PC-9 (cell line): ENCODE results near the gene LASP1. TPM values are rescaled to one million over a fixed set of nuclear protein-coding genes. Genes with fewer than 3 reads are reported as not detected.

Experiments
- BruUV-seq: library from RNA; stranded (reverse); fragments of 400-500 nt; replicated peaks from 2 replicates; lab custom pipeline; 2021; lab: Mats Ljungman, UMichigan
- CTCF ChIA-PET: fragments of 300-600 bp; sonication (Branson Sonifier 250); formaldehyde crosslinking; loops from one replicate; lab custom pipeline; 2022; ENCODE audit warnings: antibody characterized with exemption; lab: Charles Lee
- POLR2A ChIA-PET: fragments of 300-600 bp; sonication (Branson Sonifier 250); formaldehyde crosslinking; loops from one replicate; lab custom pipeline; 2022; ENCODE audit warnings: antibody characterized with exemption; ENCODE audit not compliant: unreplicated experiment; lab: Charles Lee
- DNase-seq, 2 experiments: peaks; one replicate each; pipeline versions ENCODE4 v3.0.0 to v3.0.0-alpha.2; 2015 to 2022; ENCODE audit warnings: mixed read lengths in 1 of 2
- H2AFZ ChIP-seq: fragments of 200-600 bp; sonication (generic); 2 replicates; pipeline ENCODE4 v1.8.1; 2017; ENCODE audit warnings: antibody characterized with exemption
- H3F3A ChIP-seq: fragments of 200-600 bp; sonication (generic); 2 replicates; pipeline ENCODE4 v1.8.1; 2017; ENCODE audit warnings: antibody characterized with exemption, mild to moderate bottlenecking, low read depth; ENCODE audit not compliant: insufficient read depth
- H3K27ac ChIP-seq: fragments of 200-600 bp; sonication (generic); 2 replicates; pipeline ENCODE4 v1.6.1; 2016; ENCODE audit warnings: mixed run types
- H3K27me3 ChIP-seq: fragments of 200-600 bp; sonication (generic); 2 replicates; pipeline ENCODE4 v1.6.1; 2016; ENCODE audit warnings: low read depth, mixed run types; ENCODE audit not compliant: insufficient read depth
- H3K36me3 ChIP-seq: fragments of 200-600 bp; sonication (generic); 2 replicates; pipeline ENCODE4 v1.6.1; 2016; ENCODE audit warnings: low read depth, mixed run types
- H3K4me1 ChIP-seq: fragments of 200-600 bp; sonication (generic); replicated peaks from 2 replicates; pipeline ENCODE4 v1.6.1; 2016; ENCODE audit warnings: mixed run types; ENCODE audit not compliant: insufficient read depth
- H3K4me2 ChIP-seq: fragments of 200-600 bp; sonication (generic); 2 replicates; pipeline ENCODE4 v1.6.1; 2017; ENCODE audit warnings: mixed run types
- H3K4me3 ChIP-seq: fragments of 200-600 bp; sonication (generic); 2 replicates; pipeline ENCODE4 v1.6.1; 2016; ENCODE audit warnings: mixed run types
- H3K79me2 ChIP-seq: fragments of 200-600 bp; sonication (generic); 2 replicates; pipeline ENCODE4 v1.6.1; 2017; ENCODE audit warnings: low read depth, mixed run types
- H3K9me2 ChIP-seq: fragments of 200-600 bp; sonication (generic); 2 replicates; pipeline ENCODE4 v1.8.1; 2017; ENCODE audit warnings: mild to moderate bottlenecking; ENCODE audit not compliant: insufficient read depth
- H3K9me3 ChIP-seq: fragments of 200-600 bp; sonication (generic); 2 replicates; pipeline ENCODE4 v1.8.1; 2016; ENCODE audit warnings: low read depth; ENCODE audit not compliant: insufficient read depth
- H4K20me1 ChIP-seq: fragments of 200-600 bp; sonication (generic); 2 replicates; pipeline ENCODE4 v1.8.1; 2017; ENCODE audit not compliant: insufficient read depth
- CTCF ChIP-seq: fragments of 200-600 bp; sonication (generic); conservative IDR thresholded peaks from 2 replicates; pipeline ENCODE4 v1.6.1; 2017; ENCODE audit warnings: mixed run types, antibody characterized with exemption, mild to moderate bottlenecking, moderate library complexity
- EZH2 ChIP-seq: fragments of 200-600 bp; sonication (generic); IDR thresholded peaks from 2 replicates; pipeline ENCODE4 v1.8.0; 2017; ENCODE audit warnings: antibody characterized with exemption, low read depth
- intact Hi-C: fragments of 100-400 bp; cut with micrococcal nuclease; formaldehyde crosslinking; loops from one replicate; pipeline ENCODE4 v1.10.0; 2022; ENCODE audit not compliant: unreplicated experiment
- total RNA-seq: library from RNA; stranded (reverse); gene quantifications from 2 replicates; pipeline ENCODE4 v1.2.3, GENCODE V29; 2021

Gene LASP1
- total RNA-seq, 1 experiment from 2014 or later: 309 TPM

GRCh38 chr17:38921756-38922411, 52.0 kb downstream of the LASP1 start:
- H3K4me2 ChIP-seq: no peak overlapping the region
- H3K9me3 ChIP-seq: no peaks in the 10 kb centered on the region
- no peak for DNase-seq
- ChIA-PET POLR2A (interaction anchor here (0.6 kb wide), 2 partner anchors 42 to 161 kb away, joined by 3 to 4 read pairs; no protein-coding TSS in a partner anchor), CTCF (interaction anchor here (0.9 to 1.1 kb wide), 2 partner anchors 36 to 71 kb away, joined by 3 read pairs; no protein-coding TSS in a partner anchor)
- H3K4me3 ChIP-seq: no peak overlapping the region
- H3K36me3 ChIP-seq: peaks cover 13% of the 10 kb centered on the region; the same call in 1 of the 2 replicates
- peaks cover 57% of the 10 kb centered on the region for H3F3A ChIP-seq
- no peaks in the 10 kb centered on the region for H3K79me2 ChIP-seq
- H3K27me3 ChIP-seq: no peaks in the 10 kb centered on the region
- no peak overlapping the region for H2AFZ ChIP-seq
- intact Hi-C loops: loop anchor here (5.0 kb wide), 2 partner anchors 35 to 230 kb away; partner anchors contain the start of gene PLXDC1
- no TSS peak for BruUV-seq
- no peaks in the 10 kb centered on the region for H3K9me2 ChIP-seq
- peaks cover 16% of the 10 kb centered on the region for H4K20me1 ChIP-seq
- peak overlapping the region; percentile 18; the same call in 1 of the 2 replicates for H3K27ac ChIP-seq
- no peak for TF ChIP-seq CTCF
- TF ChIP-seq EZH2: no peak
- H3K4me1 ChIP-seq: no peaks in the 10 kb centered on the region

DNA sequence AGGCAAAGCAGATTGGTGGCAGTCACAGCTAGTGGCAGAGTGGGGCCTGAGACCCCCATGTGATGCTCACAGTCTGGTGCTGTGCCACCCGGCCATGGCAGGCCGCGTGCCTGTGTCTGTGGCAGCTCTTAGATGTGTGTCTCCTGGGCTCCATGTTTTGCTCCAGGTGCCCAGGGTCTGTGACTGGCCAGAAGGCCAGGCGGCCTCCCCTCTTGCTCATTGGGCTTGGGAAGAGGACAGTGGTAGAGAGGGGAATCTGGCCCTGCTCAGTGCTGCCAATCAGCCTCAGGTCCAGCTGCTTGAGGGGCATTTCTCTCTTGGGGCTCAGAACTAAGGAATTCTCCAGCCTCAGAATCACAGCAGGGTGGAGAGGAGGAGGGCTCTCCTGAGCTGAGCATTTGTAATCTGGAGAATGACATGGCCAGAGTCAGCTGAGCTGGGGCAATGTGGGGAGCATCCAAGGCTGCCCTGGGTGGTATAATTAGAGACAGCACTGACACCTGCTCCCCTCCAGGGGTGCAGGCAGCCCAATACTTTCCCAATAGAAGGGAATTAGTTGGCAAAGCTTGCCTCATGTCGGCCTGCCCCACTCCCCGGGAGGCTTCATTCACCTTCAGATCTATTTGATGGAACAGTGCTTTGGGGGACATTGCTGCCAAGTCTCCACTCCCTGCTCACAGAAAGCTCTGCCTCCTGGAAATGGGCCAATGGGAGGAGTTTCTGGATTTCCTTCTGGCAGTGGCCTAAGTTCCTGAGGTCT, 52.9 kb downstream of the LASP1 start:
- Histone ChIP-seq H3K4me1 (no peaks in the 10 kb centered on the region), H3K27me3 (no peaks in the 10 kb centered on the region), H3K4me3 (no peak overlapping the region), H3K79me2 (no peaks in the 10 kb centered on the region), H4K20me1 (peaks cover 8% of the 10 kb centered on the region), H3K36me3 (peaks cover 9% of the 10 kb centered on the region; the same call in 1 of the 2 replicates), H3K9me3 (no peaks in the 10 kb centered on the region), H3F3A (peaks cover 50% of the 10 kb centered on the region), H2AFZ (no peak overlapping the region), H3K9me2 (no peaks in the 10 kb centered on the region), H3K4me2 (no peak overlapping the region), H3K27ac (peak overlapping the region; percentile 18; the same call in 1 of the 2 replicates)
- DNase-seq: peak in 1 of 2 experiments; percentile 38
- BruUV-seq: no TSS peak
- POLR2A ChIA-PET: interaction anchor here (0.6 kb wide), 1 partner anchor 277 kb away, joined by 4 read pairs; the partner anchor contains the start of gene RPL19
- CTCF ChIA-PET: interaction anchor here (0.9 to 1.1 kb wide), 2 partner anchors 35 to 71 kb away, joined by 3 read pairs; no protein-coding TSS in a partner anchor
- intact Hi-C loops: loop anchor here (5.0 kb wide), 2 partner anchors 35 to 230 kb away; partner anchors contain the start of gene PLXDC1
- TF ChIP-seq EZH2: no peak
- no peak for TF ChIP-seq CTCF
